ENCODE measurements around the gene RGS3. TPM values are rescaled to one million over a fixed set of nuclear protein-coding genes. Genes with fewer than 3 reads are reported as not detected.

RGS3 gene
- total RNA-seq, 1 experiment from 2014 or later: 71.1 TPM

DNA sequence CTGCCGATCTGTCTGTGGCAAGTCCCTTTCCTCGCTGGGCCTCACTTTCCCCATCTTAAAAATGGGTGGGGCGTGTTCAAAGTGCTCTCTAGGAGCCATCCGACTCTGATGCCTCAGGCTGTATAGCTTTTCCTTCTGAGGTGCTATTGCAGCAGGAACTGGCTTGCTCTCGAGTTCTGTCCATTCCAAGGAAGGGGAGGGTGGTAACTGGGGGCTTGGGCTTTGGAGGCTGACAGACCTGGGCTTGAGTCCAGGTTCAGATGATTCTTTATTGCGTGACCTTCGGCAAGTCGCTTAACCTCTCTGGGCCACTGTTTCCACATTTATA, 139.5 kb downstream of the RGS3 start:
- Histone ChIP-seq H3K9me3 (no peaks in the 10 kb centered on the region), H3K4me3 (ENCODE audit: low read depth, low read length) (no peak overlapping the region), H3K27me3 (replicated peaks; ENCODE audit: control insufficient read depth, insufficient read depth, low read length) (no peaks in the 10 kb centered on the region), H3K36me3 (ENCODE audit: control insufficient read depth, insufficient read depth, low read length) (no peaks in the 10 kb centered on the region), H3K4me1 (peaks cover 17% of the 10 kb centered on the region)
- TF ChIP-seq, protein P1, sequence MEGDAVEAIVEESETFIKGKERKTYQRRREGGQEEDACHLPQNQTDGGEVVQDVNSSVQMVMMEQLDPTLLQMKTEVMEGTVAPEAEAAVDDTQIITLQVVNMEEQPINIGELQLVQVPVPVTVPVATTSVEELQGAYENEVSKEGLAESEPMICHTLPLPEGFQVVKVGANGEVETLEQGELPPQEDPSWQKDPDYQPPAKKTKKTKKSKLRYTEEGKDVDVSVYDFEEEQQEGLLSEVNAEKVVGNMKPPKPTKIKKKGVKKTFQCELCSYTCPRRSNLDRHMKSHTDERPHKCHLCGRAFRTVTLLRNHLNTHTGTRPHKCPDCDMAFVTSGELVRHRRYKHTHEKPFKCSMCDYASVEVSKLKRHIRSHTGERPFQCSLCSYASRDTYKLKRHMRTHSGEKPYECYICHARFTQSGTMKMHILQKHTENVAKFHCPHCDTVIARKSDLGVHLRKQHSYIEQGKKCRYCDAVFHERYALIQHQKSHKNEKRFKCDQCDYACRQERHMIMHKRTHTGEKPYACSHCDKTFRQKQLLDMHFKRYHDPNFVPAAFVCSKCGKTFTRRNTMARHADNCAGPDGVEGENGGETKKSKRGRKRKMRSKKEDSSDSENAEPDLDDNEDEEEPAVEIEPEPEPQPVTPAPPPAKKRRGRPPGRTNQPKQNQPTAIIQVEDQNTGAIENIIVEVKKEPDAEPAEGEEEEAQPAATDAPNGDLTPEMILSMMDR (IDR thresholded peaks at IDR 0.05; ENCODE audit: insufficient read depth in 1 of 2, low read depth in 1 of 2, low read length in 1 of 2, severe bottlenecking in 1 of 2, unreplicated experiment in 1 of 2): no peak
- intact Hi-C loops (cut with micrococcal nuclease; ENCODE audit: unreplicated experiment): loop anchor here (1.0 to 2.0 kb wide), 2 partner anchors 31 to 44 kb away; no protein-coding TSS in a partner anchor
- Mint-ChIP-seq H3K36me3 (ENCODE audit: insufficient read depth, unreplicated experiment) (peaks cover 7% of the 10 kb centered on the region), H3K4me1 (ENCODE audit: low read depth, unreplicated experiment) (peaks cover 22% of the 10 kb centered on the region), H3K4me3 (ENCODE audit: unreplicated experiment) (no peak overlapping the region), H3K9me3 (ENCODE audit: unreplicated experiment) (no peaks in the 10 kb centered on the region), H3K27ac (ENCODE audit: unreplicated experiment) (no peak overlapping the region), H3K27me3 (ENCODE audit: insufficient read depth, unreplicated experiment) (no peaks in the 10 kb centered on the region)
- POLR2A ChIA-PET: interaction anchor here (1.2 kb wide), 1 partner anchor 65 kb away, joined by 12 read pairs; no protein-coding TSS in a partner anchor
- DNase-seq: no peak
- CTCF ChIA-PET: interaction anchor here (1.4 to 4.1 kb wide), 4 partner anchors 12 to 157 kb away, joined by 5 to 26 read pairs (median 14); no protein-coding TSS in a partner anchor
- no TSS peak for BruUV-seq (replicated peaks)

DNA sequence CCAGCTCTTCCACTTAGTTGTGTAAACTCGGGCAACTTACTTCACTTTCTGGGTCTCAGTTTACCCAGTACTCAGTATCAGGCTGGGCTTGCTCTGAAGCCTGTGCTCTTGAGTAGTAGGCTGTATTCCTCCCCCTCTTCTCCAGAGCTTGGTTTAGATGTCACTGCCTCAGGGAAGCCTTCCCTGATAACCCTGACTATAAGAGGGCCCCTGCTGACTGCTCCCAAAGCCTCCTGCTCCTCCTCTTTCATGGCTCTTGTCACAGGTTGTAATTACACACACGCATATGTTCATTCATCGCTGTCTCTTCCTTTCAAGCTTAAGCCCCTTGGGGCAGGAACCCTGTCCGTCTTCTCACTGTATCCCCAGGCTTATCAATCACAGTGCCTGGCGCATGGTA, 140.2 kb downstream of the RGS3 start:
- Histone ChIP-seq H3K27me3 (replicated peaks; ENCODE audit: control insufficient read depth, insufficient read depth, low read length) (no peaks in the 10 kb centered on the region), H3K9me3 (no peaks in the 10 kb centered on the region), H3K36me3 (ENCODE audit: control insufficient read depth, insufficient read depth, low read length) (no peaks in the 10 kb centered on the region), H3K4me3 (ENCODE audit: low read depth, low read length) (no peak overlapping the region), H3K4me1 (peaks cover 17% of the 10 kb centered on the region)
- no TSS peak for BruUV-seq (replicated peaks)
- intact Hi-C loops (cut with micrococcal nuclease; ENCODE audit: unreplicated experiment): loop anchor here (1.0 to 2.0 kb wide), 2 partner anchors 31 to 43 kb away; no protein-coding TSS in a partner anchor
- Mint-ChIP-seq H3K27ac (ENCODE audit: unreplicated experiment) (no peak overlapping the region), H3K9me3 (ENCODE audit: unreplicated experiment) (no peaks in the 10 kb centered on the region), H3K4me3 (ENCODE audit: unreplicated experiment) (no peak overlapping the region), H3K27me3 (ENCODE audit: insufficient read depth, unreplicated experiment) (no peaks in the 10 kb centered on the region), H3K36me3 (ENCODE audit: insufficient read depth, unreplicated experiment) (peaks cover 7% of the 10 kb centered on the region), H3K4me1 (ENCODE audit: low read depth, unreplicated experiment) (peaks cover 22% of the 10 kb centered on the region)
- ChIA-PET CTCF (interaction anchor here (2.5 to 4.1 kb wide), 2 partner anchors 13 to 54 kb away, joined by 16 to 26 read pairs; no protein-coding TSS in a partner anchor), POLR2A (no interaction called here)
- TF ChIP-seq, protein P1 (IDR thresholded peaks at IDR 0.05; ENCODE audit: insufficient read depth in 1 of 2, low read depth in 1 of 2, low read length in 1 of 2, severe bottlenecking in 1 of 2, unreplicated experiment in 1 of 2): no peak
- no peak for DNase-seq

DNA sequence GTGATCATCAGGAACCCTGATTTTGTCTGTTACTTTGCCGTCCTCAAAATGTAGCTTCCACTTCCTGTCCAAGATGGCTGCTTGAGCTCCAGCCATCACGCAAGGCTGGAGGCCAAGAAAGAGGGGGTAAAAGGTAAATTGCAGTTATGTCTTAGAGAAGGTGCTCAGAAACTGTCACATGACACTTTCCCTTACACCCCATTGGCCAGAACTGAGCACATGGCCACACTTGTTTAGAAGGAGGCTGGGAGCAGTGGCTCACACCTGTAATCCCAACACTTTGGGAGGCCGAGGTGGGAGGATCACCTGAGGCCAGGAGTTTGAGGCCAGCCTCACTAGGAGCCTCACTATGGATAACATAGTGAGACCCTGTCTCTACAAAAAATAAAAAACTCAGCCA, 140.9 kb downstream of the RGS3 start:
- Histone ChIP-seq H3K36me3 (ENCODE audit: control insufficient read depth, insufficient read depth, low read length) (no peaks in the 10 kb centered on the region), H3K9me3 (no peaks in the 10 kb centered on the region), H3K27me3 (replicated peaks; ENCODE audit: control insufficient read depth, insufficient read depth, low read length) (no peaks in the 10 kb centered on the region), H3K4me1 (peaks cover 17% of the 10 kb centered on the region), H3K4me3 (ENCODE audit: low read depth, low read length) (no peak overlapping the region)
- no peak for DNase-seq
- Mint-ChIP-seq H3K9me3 (ENCODE audit: unreplicated experiment) (no peaks in the 10 kb centered on the region), H3K4me3 (ENCODE audit: unreplicated experiment) (no peak overlapping the region), H3K4me1 (ENCODE audit: low read depth, unreplicated experiment) (peaks cover 22% of the 10 kb centered on the region), H3K27ac (ENCODE audit: unreplicated experiment) (no peak overlapping the region), H3K27me3 (ENCODE audit: insufficient read depth, unreplicated experiment) (no peaks in the 10 kb centered on the region), H3K36me3 (ENCODE audit: insufficient read depth, unreplicated experiment) (peaks cover 1% of the 10 kb centered on the region)
- TF ChIP-seq, protein P1 (IDR thresholded peaks at IDR 0.05; ENCODE audit: insufficient read depth in 1 of 2, low read depth in 1 of 2, low read length in 1 of 2, severe bottlenecking in 1 of 2, unreplicated experiment in 1 of 2): no peak
- no TSS peak for BruUV-seq (replicated peaks)
- POLR2A ChIA-PET: no interaction called here
- CTCF ChIA-PET: interaction anchor here (2.5 to 4.1 kb wide), 2 partner anchors 13 to 53 kb away, joined by 16 to 26 read pairs; no protein-coding TSS in a partner anchor
- intact Hi-C loops (cut with micrococcal nuclease; ENCODE audit: unreplicated experiment): no loop called here
